ENCODE measurements around the gene CAMKMT.
A peak's percentile ranks its signal among the peaks of the same experiment; 100 is the strongest.

Gene CAMKMT

DNA sequence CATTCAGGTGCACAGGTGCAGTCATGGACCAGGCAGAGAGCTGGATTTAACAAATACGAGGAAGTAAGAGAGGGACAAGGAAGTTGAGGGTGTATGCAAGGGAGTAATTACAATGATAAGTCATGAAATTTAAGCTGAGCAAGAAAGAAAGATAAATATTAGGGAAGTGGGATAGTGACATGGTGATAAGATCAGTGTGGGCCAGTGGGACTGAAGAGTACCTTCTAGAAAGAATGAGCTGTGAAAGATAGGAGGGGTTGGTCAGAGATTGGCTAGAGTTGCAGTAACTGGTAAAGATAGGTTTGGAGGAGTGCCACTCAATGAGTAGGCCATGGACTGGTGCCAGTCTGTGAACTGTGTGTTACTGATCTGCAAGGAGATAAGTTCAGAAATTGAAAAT, 378.9 kb downstream of the CAMKMT start:
- TF ChIP-seq, protein P1, sequence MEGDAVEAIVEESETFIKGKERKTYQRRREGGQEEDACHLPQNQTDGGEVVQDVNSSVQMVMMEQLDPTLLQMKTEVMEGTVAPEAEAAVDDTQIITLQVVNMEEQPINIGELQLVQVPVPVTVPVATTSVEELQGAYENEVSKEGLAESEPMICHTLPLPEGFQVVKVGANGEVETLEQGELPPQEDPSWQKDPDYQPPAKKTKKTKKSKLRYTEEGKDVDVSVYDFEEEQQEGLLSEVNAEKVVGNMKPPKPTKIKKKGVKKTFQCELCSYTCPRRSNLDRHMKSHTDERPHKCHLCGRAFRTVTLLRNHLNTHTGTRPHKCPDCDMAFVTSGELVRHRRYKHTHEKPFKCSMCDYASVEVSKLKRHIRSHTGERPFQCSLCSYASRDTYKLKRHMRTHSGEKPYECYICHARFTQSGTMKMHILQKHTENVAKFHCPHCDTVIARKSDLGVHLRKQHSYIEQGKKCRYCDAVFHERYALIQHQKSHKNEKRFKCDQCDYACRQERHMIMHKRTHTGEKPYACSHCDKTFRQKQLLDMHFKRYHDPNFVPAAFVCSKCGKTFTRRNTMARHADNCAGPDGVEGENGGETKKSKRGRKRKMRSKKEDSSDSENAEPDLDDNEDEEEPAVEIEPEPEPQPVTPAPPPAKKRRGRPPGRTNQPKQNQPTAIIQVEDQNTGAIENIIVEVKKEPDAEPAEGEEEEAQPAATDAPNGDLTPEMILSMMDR (conservative IDR thresholded peaks at IDR 0.05): no peak
- no peak for TF ChIP-seq ZFX (IDR thresholded peaks at IDR 0.05)
- peak overlapping the region; percentile 54; the same call in 1 of the 2 replicates for H3K27ac ChIP-seq

DNA sequence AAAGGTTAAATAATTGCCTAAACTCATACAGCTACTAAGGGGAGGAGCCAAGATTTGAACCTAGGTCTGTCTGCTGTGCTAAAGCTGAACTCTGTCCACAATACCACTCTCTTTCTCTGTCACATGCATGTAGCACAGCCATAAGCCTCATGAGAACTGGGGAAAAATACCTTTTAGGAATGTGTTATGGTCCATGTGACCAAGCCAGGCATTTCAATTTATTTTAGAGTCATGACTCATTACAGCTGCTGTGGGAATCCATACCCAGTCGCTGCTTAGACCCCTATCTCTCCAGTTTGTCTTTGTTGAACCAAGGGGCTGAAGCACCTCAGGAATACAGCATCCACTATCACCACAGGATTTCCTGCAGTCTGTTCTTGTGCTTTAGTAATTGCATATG, 379.8 kb downstream of the CAMKMT start:
- TF ChIP-seq, protein P1 (conservative IDR thresholded peaks at IDR 0.05): no peak
- TF ChIP-seq ZFX (IDR thresholded peaks at IDR 0.05): no peak

DNA sequence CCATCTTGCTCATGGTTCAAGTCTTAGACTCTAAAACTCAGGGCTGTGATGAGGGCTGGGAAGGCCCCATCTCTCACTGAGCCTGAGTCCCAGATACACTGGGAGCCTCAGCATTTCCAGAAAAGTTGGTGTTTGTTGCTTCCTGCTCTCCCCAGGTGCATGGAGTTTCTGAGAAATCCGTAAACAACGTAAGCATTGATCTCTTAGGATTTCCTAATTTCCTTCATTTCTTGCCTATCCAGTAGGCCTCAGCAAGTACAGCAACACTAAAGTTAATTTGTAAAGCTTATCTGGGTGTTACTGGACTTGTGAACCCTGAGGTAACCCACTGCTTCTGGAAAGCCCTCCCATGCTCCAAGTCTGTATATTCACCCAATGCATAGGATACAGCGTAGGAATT, 380.3 kb downstream of the CAMKMT start:
- no peak overlapping the region; the same call in 1 of the 2 replicates for H3K27ac ChIP-seq
- no peak for TF ChIP-seq ZFX (IDR thresholded peaks at IDR 0.05)
- TF ChIP-seq, protein P1 (conservative IDR thresholded peaks at IDR 0.05): no peak

More for the DNA sequence above, 379.8 kb downstream of the CAMKMT start:
- H3K27ac ChIP-seq: peak overlapping the region; percentile 54; the same call in 1 of the 2 replicates

DNA sequence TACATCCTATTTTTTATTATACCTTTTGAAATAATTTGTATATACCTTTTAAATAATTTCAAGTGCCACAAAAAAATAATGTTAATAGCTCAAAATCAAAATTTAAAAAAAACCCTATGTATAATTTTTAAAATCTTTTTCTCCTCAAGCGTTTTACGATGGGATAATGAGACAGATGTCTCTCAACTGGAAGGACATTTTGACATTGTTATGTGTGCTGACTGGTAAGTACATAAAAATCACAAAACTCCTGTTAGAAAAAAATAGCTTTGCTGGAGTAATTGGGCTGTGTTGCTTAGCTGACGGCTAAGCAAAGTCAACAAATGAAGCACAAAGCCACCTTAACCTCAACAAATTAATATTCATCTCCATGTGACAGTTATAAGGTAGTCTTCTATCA, 381.7 kb downstream of the CAMKMT start:
- H3K27ac ChIP-seq: no peak overlapping the region
- TF ChIP-seq ZFX (IDR thresholded peaks at IDR 0.05): no peak
- TF ChIP-seq, protein P1 (conservative IDR thresholded peaks at IDR 0.05): no peak

DNA sequence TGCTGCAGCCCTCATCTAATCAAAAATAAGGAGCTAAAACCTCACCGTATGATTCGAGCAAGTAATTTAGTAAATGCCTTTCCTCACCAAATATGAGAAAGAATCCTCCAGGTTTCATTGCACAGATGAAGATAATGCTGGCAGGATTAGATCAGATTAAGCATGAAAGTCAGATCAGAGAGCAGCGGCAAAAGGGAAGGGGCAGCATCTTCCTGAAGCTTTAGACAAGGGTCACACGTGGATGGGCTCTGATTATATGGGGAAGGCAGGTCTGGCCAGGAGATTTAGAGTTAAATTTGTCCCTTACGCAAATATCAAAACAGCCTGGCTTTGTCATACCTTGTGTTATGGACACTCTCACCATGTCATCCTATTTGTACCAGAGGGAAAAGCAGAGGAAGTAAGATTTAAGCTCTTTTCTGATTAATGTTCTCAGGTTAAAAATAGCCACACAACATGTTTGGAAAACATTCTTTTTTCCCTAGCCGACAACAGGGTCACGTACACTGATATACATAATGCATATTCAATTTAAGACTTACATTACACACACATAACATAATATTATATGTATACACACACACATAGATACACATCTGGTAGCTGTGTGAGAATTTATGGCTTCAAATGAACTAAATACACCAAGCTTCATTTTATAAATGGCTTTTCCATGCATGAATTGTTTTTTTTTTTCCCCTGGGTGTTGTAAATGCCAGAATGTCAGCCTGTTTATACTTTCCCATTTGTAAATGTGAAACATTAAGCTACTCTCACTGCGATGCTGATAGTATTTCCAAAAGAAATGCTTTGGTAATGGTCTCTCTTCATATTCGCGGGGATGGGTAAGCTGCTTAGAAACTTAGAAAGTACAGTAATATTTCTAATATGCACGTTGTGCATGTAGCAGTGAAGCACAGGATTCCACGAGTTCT, 383.5 kb downstream of the CAMKMT start:
- TF ChIP-seq, protein P1 (conservative IDR thresholded peaks at IDR 0.05): no peak
- TF ChIP-seq ZFX (IDR thresholded peaks at IDR 0.05): no peak
- H3K27ac ChIP-seq: no peak overlapping the region

DNA sequence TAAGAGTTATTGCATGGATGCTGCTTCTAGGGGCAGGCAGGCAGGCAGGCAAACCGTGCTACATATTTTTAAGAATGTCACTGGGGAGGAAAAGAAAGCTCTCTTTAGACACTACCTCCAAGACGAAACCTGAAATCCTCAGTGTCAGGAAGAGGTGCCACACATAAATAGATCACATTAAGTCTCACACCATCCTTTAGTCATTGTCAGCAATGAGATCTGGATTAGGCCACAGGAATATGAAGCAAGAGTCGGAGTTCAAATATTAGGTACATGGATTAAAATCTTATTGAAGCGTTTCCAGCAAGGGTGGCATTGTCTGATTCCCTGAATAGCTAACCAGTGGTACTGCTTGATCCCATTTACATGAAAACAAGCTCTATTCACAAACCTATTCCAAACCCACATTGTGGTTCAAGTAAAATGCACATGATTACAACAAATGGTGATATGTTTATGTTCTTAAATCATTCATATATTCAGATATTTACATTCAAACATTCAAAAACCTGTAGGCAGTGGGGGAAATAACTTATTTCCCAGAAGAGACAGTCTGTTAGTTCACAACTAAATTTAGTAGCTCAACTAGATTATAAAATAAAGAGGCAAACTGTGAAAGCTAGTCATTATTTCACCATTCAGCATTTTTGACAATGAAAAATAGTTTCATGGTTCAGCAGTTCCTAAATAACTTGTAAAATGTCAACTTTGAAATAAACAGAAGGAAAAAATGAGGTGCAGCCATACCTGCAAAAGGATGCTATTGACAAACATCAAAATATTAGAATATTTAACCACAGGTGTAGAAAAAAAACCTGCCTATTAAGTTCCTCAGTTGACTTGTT, 384.4 kb downstream of the CAMKMT start:
- no peak overlapping the region for H3K27ac ChIP-seq

More for the DNA sequence above, 384.4 kb downstream of the CAMKMT start:
- no peak for TF ChIP-seq ZFX (IDR thresholded peaks at IDR 0.05)
- TF ChIP-seq, protein P1 (conservative IDR thresholded peaks at IDR 0.05): no peak
